A549 (cell line): ENCODE data around the gene PPP1R14B.

Experiments
- BHLHE40 ChIP-seq: IDR thresholded peaks from 2 replicates; pipeline ENCODE4 v1.6.1; 2012; ENCODE audit warnings: low read depth, low read length, inconsistent platforms
- CEBPB ChIP-seq, 2 experiments: fragments of >200 bp in 1 of 2; sonication (Bioruptor Twin) in 1 of 2; formaldehyde crosslinking in 1 of 2; IDR thresholded peaks; 2 replicates each; pipeline ENCODE4 v1.6.1; 2012 to 2016
- JUN ChIP-seq, 2 experiments: fragments of >200 bp; sonication (Bioruptor Twin); formaldehyde crosslinking; IDR thresholded peaks; 2 replicates in 1 of 2; 3 replicates in 1 of 2; pipeline ENCODE4 v1.6.1; 2016 to 2017
- MAZ ChIP-seq: fragments of 150-350 bp; IDR thresholded peaks from 2 replicates; pipeline ENCODE4 v1.6.1; 2014; ENCODE audit warnings: antibody characterized with exemption, low read depth, low read length, borderline replicate concordance
- RAD21 ChIP-seq, 2 experiments: fragments of >200 bp in 1 of 2; sonication (Bioruptor Twin) in 1 of 2; formaldehyde crosslinking in 1 of 2; IDR thresholded peaks in 1 of 2; conservative IDR thresholded peaks in 1 of 2; 2 replicates in 1 of 2; 3 replicates in 1 of 2; pipeline ENCODE4 v1.6.1; 2012 to 2018; ENCODE audit warnings: inconsistent platforms in 1 of 2
- TF ChIP-seq, protein P1 (sequence below): fragments of >200 bp; sonication (Bioruptor Twin); formaldehyde crosslinking; IDR thresholded peaks from 3 replicates; pipeline ENCODE4 v1.5.1; 2016

DNA sequence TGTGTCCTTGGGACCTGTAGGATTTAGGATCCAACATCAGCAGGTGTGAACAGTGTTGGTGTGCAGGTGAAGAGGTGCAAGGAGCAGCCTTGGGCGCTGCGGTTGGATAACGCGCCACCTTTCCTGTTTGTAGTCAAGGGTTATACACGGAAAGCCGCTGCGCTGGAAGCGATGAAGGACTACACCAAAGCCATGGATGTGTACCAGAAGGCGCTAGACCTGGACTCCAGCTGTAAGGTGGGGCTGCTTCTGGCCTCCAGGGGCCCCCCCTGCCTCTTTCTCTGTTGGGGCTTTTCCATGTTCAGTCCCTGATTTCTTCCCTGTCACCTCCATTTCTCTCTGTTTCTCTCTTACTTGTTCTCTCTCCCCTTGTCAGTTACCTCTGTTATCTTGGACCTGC lies 43.8 kb downstream of the PPP1R14B start:
- TF ChIP-seq RAD21 (conservative IDR thresholded peaks at IDR 0.05 in 1 of 2, IDR thresholded peaks at IDR 0.05 in 1 of 2) (no peak), CEBPB (IDR thresholded peaks at IDR 0.05) (no peak), MAZ (no peak), JUN (IDR thresholded peaks at IDR 0.05) (no peak), BHLHE40 (no peak)
- TF ChIP-seq, protein P1, sequence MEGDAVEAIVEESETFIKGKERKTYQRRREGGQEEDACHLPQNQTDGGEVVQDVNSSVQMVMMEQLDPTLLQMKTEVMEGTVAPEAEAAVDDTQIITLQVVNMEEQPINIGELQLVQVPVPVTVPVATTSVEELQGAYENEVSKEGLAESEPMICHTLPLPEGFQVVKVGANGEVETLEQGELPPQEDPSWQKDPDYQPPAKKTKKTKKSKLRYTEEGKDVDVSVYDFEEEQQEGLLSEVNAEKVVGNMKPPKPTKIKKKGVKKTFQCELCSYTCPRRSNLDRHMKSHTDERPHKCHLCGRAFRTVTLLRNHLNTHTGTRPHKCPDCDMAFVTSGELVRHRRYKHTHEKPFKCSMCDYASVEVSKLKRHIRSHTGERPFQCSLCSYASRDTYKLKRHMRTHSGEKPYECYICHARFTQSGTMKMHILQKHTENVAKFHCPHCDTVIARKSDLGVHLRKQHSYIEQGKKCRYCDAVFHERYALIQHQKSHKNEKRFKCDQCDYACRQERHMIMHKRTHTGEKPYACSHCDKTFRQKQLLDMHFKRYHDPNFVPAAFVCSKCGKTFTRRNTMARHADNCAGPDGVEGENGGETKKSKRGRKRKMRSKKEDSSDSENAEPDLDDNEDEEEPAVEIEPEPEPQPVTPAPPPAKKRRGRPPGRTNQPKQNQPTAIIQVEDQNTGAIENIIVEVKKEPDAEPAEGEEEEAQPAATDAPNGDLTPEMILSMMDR = no peak
